HepG2 (cell line): Measurements from ENCODE around the gene SLC13A2. TPM values are rescaled to one million over a fixed set of nuclear protein-coding genes. Genes with fewer than 3 reads are reported as not detected.

Experiments used
- ATAC-seq: fragments of 200-7000 bp; cut with Tn5 transposase; 3 replicates; pipeline ENCODE4 v1.9.1; 2020; ENCODE audit warnings: mild to moderate bottlenecking, moderate library complexity
- BruUV-seq: library from RNA; stranded (reverse); fragments of 400-500 nt; replicated peaks from 2 replicates; lab custom pipeline; 2021; lab: Mats Ljungman, UMichigan
- CTCF ChIA-PET: fragments of 300-600 bp; formaldehyde crosslinking; extraction: SDS; loops from one replicate; lab custom pipeline; 2021; ENCODE audit warnings: low total read pairs, inconsistent platforms, low intra/inter-chr PET ratio; lab: Yijun Ruan, JAX
- POLR2A ChIA-PET: fragments of 350-600 bp; sonication (Branson Sonifier 250); formaldehyde crosslinking; loops from one replicate; lab custom pipeline; 2020; ENCODE audit warnings: antibody characterized with exemption, inconsistent platforms; lab: Yijun Ruan, JAX
- DNase-seq: peaks from one replicate; pipeline ENCODE4 v3.0.0-alpha.2; 2015; ENCODE audit warnings: low spot score
- FAIRE-seq: peaks from 3 replicates; lab custom pipeline; 2011; peaks lifted over from hg19 to GRCh38; lab: Jason Lieb, UNC
- H2AFZ ChIP-seq: one replicate; pipeline ENCODE4 v1.6.1; 2011; ENCODE audit warnings: low read length, inconsistent platforms
- H3K27ac ChIP-seq: fragments of 300-600 bp; 3 replicates; pipeline ENCODE4 v1.8.0; 2011; ENCODE audit warnings: mixed run types, mild to moderate bottlenecking, mixed read lengths, low read length, inconsistent platforms; ENCODE audit not compliant: insufficient read depth; ENCODE audit errors: extremely low read length
- H3K27me3 ChIP-seq, 2 experiments: fragments of 200-600 bp in 1 of 2; 2 replicates in 1 of 2; 3 replicates in 1 of 2; pipeline versions ENCODE4 v1.6.0 to v1.8.0; 2011; ENCODE audit warnings: low read length in 2 of 2, mild to moderate bottlenecking in 2 of 2, moderate library complexity in 2 of 2, inconsistent platforms in 1 of 2; ENCODE audit not compliant: insufficient read depth in 2 of 2, control insufficient read depth in 1 of 2
- H3K36me3 ChIP-seq, 2 experiments: fragments of 200-600 bp in 1 of 2; replicated peaks in 1 of 2; 2 replicates in 1 of 2; 3 replicates in 1 of 2; pipeline versions ENCODE4 v1.5.1 to v1.8.0; 2011; ENCODE audit warnings: low read length in 2 of 2, inconsistent platforms in 1 of 2; ENCODE audit not compliant: insufficient read depth in 2 of 2, control insufficient read depth in 1 of 2
- H3K4me1 ChIP-seq: 2 replicates; pipeline ENCODE4 v1.5.1; 2012; ENCODE audit warnings: low read length, inconsistent platforms; ENCODE audit not compliant: insufficient read depth
- H3K4me2 ChIP-seq: 2 replicates; pipeline ENCODE4 v1.6.0; 2011; ENCODE audit warnings: low read depth, low read length, inconsistent platforms
- H3K4me3 ChIP-seq, 3 experiments: fragments of 200-600 bp in 1 of 3; sonication (generic), shearing (Covaris generic) in 1 of 3; replicated peaks in 1 of 3; 2 replicates each; pipeline ENCODE4 v1.5.1; 2011 to 2016; ENCODE audit warnings: low read length in 3 of 3, inconsistent platforms in 2 of 3, low read depth in 2 of 3, mild to moderate bottlenecking in 2 of 3, control low read depth in 1 of 3, mixed read lengths in 1 of 3; ENCODE audit not compliant: insufficient read depth in 1 of 3
- H3K79me2 ChIP-seq: one replicate; pipeline ENCODE4 v1.6.1; 2011; ENCODE audit warnings: low read length, inconsistent platforms; ENCODE audit not compliant: insufficient read depth
- H3K9ac ChIP-seq: 2 replicates; pipeline ENCODE4 v1.6.0; 2011; ENCODE audit warnings: mild to moderate bottlenecking, low read depth, low read length, inconsistent platforms; ENCODE audit not compliant: insufficient read depth
- H3K9me3 ChIP-seq: 2 replicates; pipeline ENCODE4 v1.5.1; 2012; ENCODE audit warnings: mild to moderate bottlenecking, low read length
- H4K20me1 ChIP-seq: 2 replicates; pipeline ENCODE4 v1.6.0; 2011; ENCODE audit warnings: inconsistent platforms, mild to moderate bottlenecking, low read length, moderate library complexity; ENCODE audit not compliant: insufficient read depth
- NKX3-1 ChIP-seq: sonication (generic); formaldehyde crosslinking; IDR thresholded peaks from 2 replicates; pipeline ENCODE4 v1.5.0; 2020; ENCODE audit warnings: missing genetic modification reagents
- ZNF766 ChIP-seq: sonication (generic); formaldehyde crosslinking; IDR thresholded peaks from 2 replicates; pipeline ENCODE4 v1.5.0; 2020; ENCODE audit warnings: missing genetic modification reagents, borderline replicate concordance
- ZNF879 ChIP-seq: sonication (generic); formaldehyde crosslinking; IDR thresholded peaks from 2 replicates; pipeline ENCODE4 v1.8.1; 2023; ENCODE audit warnings: missing genetic modification reagents
- WGBS: methylation state at CpG from one replicate; pipeline ENCODE4 v1.1.6; 2017; ENCODE audit warnings: low lambda C conversion rate; 5-methylcytosine and 5-hydroxymethylcytosine counted together
- in situ Hi-C: cut with HindIII; loops from 2 replicates; pipeline ENCODE4 v1.10.0; 2017; ENCODE audit warnings: low pct_unique_long_range_greater_than_20kb; ENCODE audit not compliant: extremely low pct_ligation_motif_present
- intact Hi-C: fragments of 100-400 bp; cut with micrococcal nuclease; formaldehyde crosslinking; loops from one replicate; pipeline ENCODE4 v1.10.0; 2022; ENCODE audit not compliant: unreplicated experiment
- polyA plus RNA-seq, 8 experiments: library from polyadenylated mRNA; depleted of rRNA in 3 of 8; stranded (reverse) in 7 of 8; unstranded in 1 of 8; fragments of >200 nt; fragmentation: Illumina TruSeq in 4 of 8; extraction: Trizol in 4 of 8; gene quantifications; 2 replicates each; pipeline versions ENCODE4 v1.2.1 to v1.2.3, GENCODE V29; 2011 to 2016; ENCODE audit warnings: low read depth in 4 of 8, missing spikeins in 1 of 8, mixed read lengths in 1 of 8; ENCODE audit not compliant: insufficient read depth in 1 of 8
- total RNA-seq, 5 experiments: library from RNA; depleted of rRNA; stranded (reverse); fragments of >200 nt; fragmentation: Illumina TruSeq; extraction: Trizol; gene quantifications; 2 replicates each; pipeline ENCODE4 v1.2.3, GENCODE V29; 2016; ENCODE audit warnings: low read depth in 1 of 5
- TF ChIP-seq, protein P1 (sequence below): sonication (generic); formaldehyde crosslinking; IDR thresholded peaks from 2 replicates; pipeline ENCODE4 v1.4.0; 2020; ENCODE audit warnings: low read depth, missing genetic modification reagents
- TF ChIP-seq, protein P2 (sequence below): IDR thresholded peaks from 2 replicates; pipeline ENCODE4 v1.6.1; 2016; ENCODE audit warnings: missing biosample characterization, missing genetic modification reagents, low read depth

Gene SLC13A2
- total and polyA plus RNA-seq, 2 of the 13 experiments (the other 11 are each of a cell fraction or from before 2014, with no cell fraction given) = 0.07 TPM; not detected in 1

DNA sequence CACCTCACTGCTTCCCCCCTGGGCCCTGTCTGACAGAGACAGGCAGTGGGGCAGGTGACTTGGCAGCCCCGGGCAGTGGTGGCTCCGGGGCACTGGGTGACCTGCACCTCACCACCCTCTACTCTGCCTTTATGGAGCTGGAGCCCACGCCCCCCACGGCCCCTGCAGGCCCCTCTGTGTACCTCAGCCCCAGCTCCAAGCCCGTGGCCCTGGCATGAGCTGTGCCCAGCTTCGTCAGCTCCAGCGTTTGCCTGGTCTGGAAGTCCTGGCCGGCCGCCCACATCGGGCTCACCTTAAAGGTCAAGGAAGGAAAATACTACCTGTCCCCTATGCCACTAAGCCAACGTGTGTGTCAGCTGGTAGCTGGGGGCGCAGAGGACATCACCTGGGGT, 63.8 kb downstream of the SLC13A2 start (continued):
- TF ChIP-seq, protein P1, sequence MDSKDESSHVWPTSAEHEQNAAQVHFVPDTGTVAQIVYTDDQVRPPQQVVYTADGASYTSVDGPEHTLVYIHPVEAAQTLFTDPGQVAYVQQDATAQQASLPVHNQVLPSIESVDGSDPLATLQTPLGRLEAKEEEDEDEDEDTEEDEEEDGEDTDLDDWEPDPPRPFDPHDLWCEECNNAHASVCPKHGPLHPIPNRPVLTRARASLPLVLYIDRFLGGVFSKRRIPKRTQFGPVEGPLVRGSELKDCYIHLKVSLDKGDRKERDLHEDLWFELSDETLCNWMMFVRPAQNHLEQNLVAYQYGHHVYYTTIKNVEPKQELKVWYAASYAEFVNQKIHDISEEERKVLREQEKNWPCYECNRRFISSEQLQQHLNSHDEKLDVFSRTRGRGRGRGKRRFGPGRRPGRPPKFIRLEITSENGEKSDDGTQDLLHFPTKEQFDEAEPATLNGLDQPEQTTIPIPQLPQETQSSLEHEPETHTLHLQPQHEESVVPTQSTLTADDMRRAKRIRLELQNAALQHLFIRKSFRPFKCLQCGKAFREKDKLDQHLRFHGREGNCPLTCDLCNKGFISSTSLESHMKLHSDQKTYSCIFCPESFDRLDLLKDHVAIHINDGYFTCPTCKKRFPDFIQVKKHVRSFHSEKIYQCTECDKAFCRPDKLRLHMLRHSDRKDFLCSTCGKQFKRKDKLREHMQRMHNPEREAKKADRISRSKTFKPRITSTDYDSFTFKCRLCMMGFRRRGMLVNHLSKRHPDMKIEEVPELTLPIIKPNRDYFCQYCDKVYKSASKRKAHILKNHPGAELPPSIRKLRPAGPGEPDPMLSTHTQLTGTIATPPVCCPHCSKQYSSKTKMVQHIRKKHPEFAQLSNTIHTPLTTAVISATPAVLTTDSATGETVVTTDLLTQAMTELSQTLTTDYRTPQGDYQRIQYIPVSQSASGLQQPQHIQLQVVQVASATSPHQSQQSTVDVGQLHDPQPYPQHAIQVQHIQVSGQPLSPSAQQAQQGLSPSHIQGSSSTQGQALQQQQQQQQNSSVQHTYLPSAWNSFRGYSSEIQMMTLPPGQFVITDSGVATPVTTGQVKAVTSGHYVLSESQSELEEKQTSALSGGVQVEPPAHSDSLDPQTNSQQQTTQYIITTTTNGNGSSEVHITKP (CRISPR knock-in tag) = no peak

DNA sequence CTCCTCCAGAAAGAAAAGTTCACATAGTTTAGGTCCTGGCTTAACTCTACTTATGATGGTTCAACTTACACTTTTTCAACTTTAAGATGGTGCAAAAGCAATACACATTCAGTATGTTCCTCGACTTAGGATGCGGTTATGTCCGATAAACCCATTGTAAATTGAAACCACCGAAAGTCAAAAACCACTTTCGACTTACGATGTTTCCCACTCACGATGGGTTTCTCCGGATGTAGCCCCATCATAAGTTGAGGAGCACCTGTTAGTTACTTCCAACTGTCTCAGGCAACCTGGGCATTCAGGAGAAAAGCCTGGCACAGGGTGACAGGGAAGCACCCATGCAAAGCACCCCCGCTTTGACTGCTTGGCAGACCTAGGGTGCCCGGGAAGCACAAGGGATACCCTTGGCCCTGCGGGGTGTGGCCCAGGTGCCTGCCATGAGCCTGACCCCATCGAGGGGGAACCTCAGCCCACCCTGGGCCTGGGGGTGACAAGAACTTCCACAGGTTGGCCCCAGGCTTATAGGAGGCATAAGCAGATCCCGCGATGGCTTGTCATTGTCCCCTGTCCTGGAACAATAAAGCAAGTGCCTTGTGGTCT, 65.0 kb downstream of the SLC13A2 start:
- DNase-seq (no peak), ATAC-seq (no peak), FAIRE-seq (no peak)
- Histone ChIP-seq H3K9me3 (no peaks in the 10 kb centered on the region), H3K27ac (no peak overlapping the region), H3K36me3 (no peaks in the 10 kb centered on the region), H3K4me1 (peaks cover 6% of the 10 kb centered on the region), H4K20me1 (no peaks in the 10 kb centered on the region), H3K4me2 (no peak overlapping the region), H3K4me3 (no peak overlapping the region), H3K79me2 (no peaks in the 10 kb centered on the region), H3K9ac (no peak overlapping the region), H3K27me3 (peaks cover 4 to 23% of the 10 kb centered on the region in 2 experiments; a peak in 4 of 5 replicates), H2AFZ (no peak overlapping the region)
- 69% methylated on average over 10 of the region's 14 CpGs for WGBS
- intact Hi-C loops = no loop called here
- ChIA-PET POLR2A (no interaction called here), CTCF (no interaction called here)
- no TSS peak for BruUV-seq
- TF ChIP-seq ZNF766 (no peak), NKX3-1 (no peak), ZNF879 (CRISPR knock-in tag) (no peak)
- TF ChIP-seq, protein P2, sequence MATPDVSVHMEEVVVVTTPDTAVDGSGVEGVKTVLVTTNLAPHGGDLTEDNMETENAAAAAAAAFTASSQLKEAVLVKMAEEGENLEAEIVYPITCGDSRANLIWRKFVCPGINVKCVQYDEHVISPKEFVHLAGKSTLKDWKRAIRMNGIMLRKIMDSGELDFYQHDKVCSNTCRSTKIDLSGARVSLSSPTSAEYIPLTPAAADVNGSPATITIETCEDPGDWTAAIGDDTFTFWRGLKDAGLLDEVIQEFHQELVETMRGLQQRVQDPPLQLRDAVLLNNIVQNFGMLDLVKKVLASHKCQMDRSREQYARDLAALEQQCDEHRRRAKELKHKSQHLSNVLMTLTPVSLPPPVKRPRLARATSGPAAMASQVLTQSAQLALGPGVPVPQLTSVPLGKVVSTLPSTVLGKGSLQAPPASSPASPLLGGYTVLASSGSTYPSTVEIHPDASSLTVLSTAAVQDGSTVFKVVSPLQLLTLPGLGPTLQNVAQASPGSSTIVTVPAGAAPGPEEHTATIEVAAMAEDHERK (CRISPR knock-in tag) = no peak
- in situ Hi-C loops = no loop called here
